Hematopoietic multipotent progenitor cell treated with erythropoietin and hydrocortisone succinate and interleukin-3 and kit ligand, for 15 days (in vitro differentiated cells): Measurements from ENCODE around the gene CRTC1.
"Not testable (repeated sequence)": the region's sequence is repeated elsewhere in the genome, so short reads cannot be mapped to it uniquely, and the experiment has no call there.

Source experiments
- DNase-seq: peaks from one replicate; pipeline ENCODE4 v3.0.0-alpha.2; 2015; ENCODE audit warnings: low spot score

The CRTC1 gene

GRCh38 chr19:18669883-18670282 is 13.6 kb upstream of the CRTC1 start:
- no peak for DNase-seq

- DNase-seq, result no peak
Observed at GRCh38 chr19:18670312-18670711, 13.2 kb upstream of the CRTC1 start.

GRCh38 chr19:18671303-18672043 is 12.0 kb upstream of the CRTC1 start:
- DNase-seq, result no peak

- DNase-seq, result no peak
Observed at GRCh38 chr19:18672044-18672451, 11.4 kb upstream of the CRTC1 start.

- DNase-seq, result no peak
Observed at GRCh38 chr19:18672606-18673337, 10.7 kb upstream of the CRTC1 start.

GRCh38 chr19:18674616-18675015 is 8.9 kb upstream of the CRTC1 start:
- DNase-seq, result no peak

GRCh38 chr19:18675779-18676178 is 7.7 kb upstream of the CRTC1 start:
- peak; percentile 26 for DNase-seq

GRCh38 chr19:18676692-18677091 is 6.8 kb upstream of the CRTC1 start:
- no peak for DNase-seq

- no peak for DNase-seq
Observed at GRCh38 chr19:18677156-18677555, 6.3 kb upstream of the CRTC1 start.

GRCh38 chr19:18680148-18680547 is 3.3 kb upstream of the CRTC1 start:
- DNase-seq, result not testable (repeated sequence)

- no peak for DNase-seq
Observed at GRCh38 chr19:18682807-18683108, 722 bp upstream of the CRTC1 start.

- DNase-seq, result no peak
Observed at GRCh38 chr19:18683958-18684641, 620 bp downstream of the CRTC1 start.

GRCh38 chr19:18684642-18684993 is 1.1 kb downstream of the CRTC1 start:
- no peak for DNase-seq

GRCh38 chr19:18685597-18686190 is 2.2 kb downstream of the CRTC1 start:
- no peak for DNase-seq

GRCh38 chr19:18687740-18688465 is 4.4 kb downstream of the CRTC1 start:
- DNase-seq, result no peak

GRCh38 chr19:18696023-18696422 is 12.5 kb downstream of the CRTC1 start:
- DNase-seq, result no peak

GRCh38 chr19:18697680-18698079 is 14.2 kb downstream of the CRTC1 start:
- no peak for DNase-seq

- DNase-seq, result no peak
Observed at GRCh38 chr19:18698321-18699167, 15.1 kb downstream of the CRTC1 start.

GRCh38 chr19:18699403-18700054 is 16.0 kb downstream of the CRTC1 start:
- no peak for DNase-seq

GRCh38 chr19:18700501-18701249 is 17.2 kb downstream of the CRTC1 start:
- DNase-seq, result peak; percentile 26
